ENCODE data around the gene MAPKAP1.

DNA sequence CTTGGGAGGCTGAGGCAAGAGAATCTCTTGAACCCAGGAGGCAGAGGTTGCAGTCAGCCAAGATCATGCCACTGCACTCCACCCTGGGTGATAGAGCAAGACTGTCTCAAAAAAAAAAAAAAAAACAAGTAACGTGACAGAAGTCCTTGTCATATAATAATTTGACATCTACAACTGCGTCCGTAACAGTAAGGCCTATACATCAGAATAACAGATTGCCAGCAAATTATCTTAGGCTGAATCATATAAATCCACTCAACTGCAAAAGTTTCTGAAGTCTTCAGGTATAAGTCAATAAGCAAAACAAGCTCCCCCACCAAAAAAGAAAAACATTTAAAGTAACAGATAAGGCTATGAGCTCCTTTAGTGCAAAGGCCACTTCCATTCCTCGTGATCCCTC lies 3.3 kb downstream of the MAPKAP1 start:
- TF ChIP-seq, protein P1, sequence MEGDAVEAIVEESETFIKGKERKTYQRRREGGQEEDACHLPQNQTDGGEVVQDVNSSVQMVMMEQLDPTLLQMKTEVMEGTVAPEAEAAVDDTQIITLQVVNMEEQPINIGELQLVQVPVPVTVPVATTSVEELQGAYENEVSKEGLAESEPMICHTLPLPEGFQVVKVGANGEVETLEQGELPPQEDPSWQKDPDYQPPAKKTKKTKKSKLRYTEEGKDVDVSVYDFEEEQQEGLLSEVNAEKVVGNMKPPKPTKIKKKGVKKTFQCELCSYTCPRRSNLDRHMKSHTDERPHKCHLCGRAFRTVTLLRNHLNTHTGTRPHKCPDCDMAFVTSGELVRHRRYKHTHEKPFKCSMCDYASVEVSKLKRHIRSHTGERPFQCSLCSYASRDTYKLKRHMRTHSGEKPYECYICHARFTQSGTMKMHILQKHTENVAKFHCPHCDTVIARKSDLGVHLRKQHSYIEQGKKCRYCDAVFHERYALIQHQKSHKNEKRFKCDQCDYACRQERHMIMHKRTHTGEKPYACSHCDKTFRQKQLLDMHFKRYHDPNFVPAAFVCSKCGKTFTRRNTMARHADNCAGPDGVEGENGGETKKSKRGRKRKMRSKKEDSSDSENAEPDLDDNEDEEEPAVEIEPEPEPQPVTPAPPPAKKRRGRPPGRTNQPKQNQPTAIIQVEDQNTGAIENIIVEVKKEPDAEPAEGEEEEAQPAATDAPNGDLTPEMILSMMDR (IDR thresholded peaks at IDR 0.05): no peak
- TF ChIP-seq POLR2A (IDR thresholded peaks at IDR 0.05): no peak
